HepG2 (cell line): ENCODE data around the gene FRMD4B. TPM values are rescaled to one million over a fixed set of nuclear protein-coding genes. Genes with fewer than 3 reads are reported as not detected.

Experiments used
- AHDC1 ChIP-seq: sonication (generic); formaldehyde crosslinking; IDR thresholded peaks from 2 replicates; pipeline ENCODE4 v1.5.1; 2020; ENCODE audit warnings: mild to moderate bottlenecking, missing genetic modification reagents, borderline replicate concordance
- ASH2L ChIP-seq: fragments of 300-600, 200-600 bp; sonication (generic); IDR thresholded peaks from 2 replicates; pipeline ENCODE4 v1.7.0; 2017; ENCODE audit warnings: low read depth, mild to moderate bottlenecking, moderate library complexity, mixed read lengths, low read length; ENCODE audit not compliant: insufficient read length
- BCL6 ChIP-seq: IDR thresholded peaks from 2 replicates; pipeline ENCODE4 v1.6.1; 2016; ENCODE audit warnings: missing genetic modification reagents, missing compliant biosample characterization
- DRAP1 ChIP-seq: IDR thresholded peaks from 2 replicates; pipeline ENCODE4 v1.6.1; 2016; ENCODE audit warnings: missing genetic modification reagents, missing compliant biosample characterization
- FOSL2 ChIP-seq: sonication (generic); formaldehyde crosslinking; IDR thresholded peaks from 2 replicates; pipeline ENCODE4 v1.4.0; 2020; ENCODE audit warnings: missing genetic modification reagents
- GTF3A ChIP-seq: sonication (generic); formaldehyde crosslinking; conservative IDR thresholded peaks from 2 replicates; pipeline ENCODE4 v1.4.0; 2020; ENCODE audit warnings: mild to moderate bottlenecking, missing genetic modification reagents
- LCORL ChIP-seq, 2 experiments: fragments of 450-650 bp in 1 of 2; sonication (generic) in 1 of 2; formaldehyde crosslinking in 1 of 2; IDR thresholded peaks; 2 replicates each; pipeline versions ENCODE4 v1.5.0 to v1.6.1; 2017 to 2020; ENCODE audit warnings: antibody characterized with exemption in 1 of 2, missing genetic modification reagents in 1 of 2
- MAFK ChIP-seq, 2 experiments: IDR thresholded peaks in 1 of 2; conservative IDR thresholded peaks in 1 of 2; 2 replicates each; pipeline ENCODE4 v1.6.1; 2011; ENCODE audit warnings: improper control_type of control experiment in 2 of 2, low read length in 2 of 2
- POLR2A ChIP-seq, 2 experiments: IDR thresholded peaks; 2 replicates each; pipeline ENCODE4 v1.6.1; 2011; ENCODE audit warnings: low read depth in 2 of 2, low read length in 2 of 2, mild to moderate bottlenecking in 1 of 2, moderate library complexity in 1 of 2; ENCODE audit not compliant: insufficient read depth in 1 of 2
- SAP130 ChIP-seq: IDR thresholded peaks from 2 replicates; pipeline ENCODE4 v1.6.1; 2016; ENCODE audit warnings: low read depth
- SIX4 ChIP-seq: sonication (generic); formaldehyde crosslinking; IDR thresholded peaks from 2 replicates; pipeline ENCODE4 v1.4.0; 2020; ENCODE audit warnings: missing genetic modification reagents
- SOX13 ChIP-seq, 3 experiments: fragments of 450-650 bp in 1 of 3; sonication (generic) in 1 of 3; formaldehyde crosslinking in 1 of 3; IDR thresholded peaks in 2 of 3; conservative IDR thresholded peaks in 1 of 3; 2 replicates each; pipeline versions ENCODE4 v1.5.0 to v1.6.1; 2016 to 2020; ENCODE audit warnings: antibody characterized with exemption in 1 of 3, mild to moderate bottlenecking in 1 of 3, missing compliant biosample characterization in 1 of 3, missing genetic modification reagents in 1 of 3, moderate library complexity in 1 of 3
- THAP11 ChIP-seq: IDR thresholded peaks from 2 replicates; pipeline ENCODE4 v1.6.1; 2016; ENCODE audit warnings: missing biosample characterization, missing genetic modification reagents
- U2AF2 ChIP-seq: fragments of 200-400 bp; formaldehyde crosslinking; IDR thresholded peaks from 2 replicates; pipeline ENCODE4 v1.6.1; 2017; ENCODE audit warnings: low read depth, mild to moderate bottlenecking, low read length
- YY1 ChIP-seq: IDR thresholded peaks from 2 replicates; pipeline ENCODE4 v1.6.1; 2011; ENCODE audit warnings: low read length, low read depth, moderate library complexity, mild to moderate bottlenecking; ENCODE audit not compliant: insufficient read depth, insufficient replicate concordance
- ZNF605 ChIP-seq: sonication (generic); formaldehyde crosslinking; IDR thresholded peaks from 2 replicates; pipeline ENCODE4 v1.8.0; 2022; ENCODE audit warnings: mild to moderate bottlenecking, missing genetic modification reagents
- ZNF629 ChIP-seq: sonication (generic); formaldehyde crosslinking; conservative IDR thresholded peaks from 2 replicates; pipeline ENCODE4 v1.5.0; 2020; ENCODE audit warnings: missing genetic modification reagents
- ZNF770 ChIP-seq: sonication (generic); formaldehyde crosslinking; IDR thresholded peaks from 2 replicates; pipeline ENCODE4 v1.5.0; 2020; ENCODE audit warnings: mild to moderate bottlenecking, missing genetic modification reagents
- ZNF777 ChIP-seq: sonication (generic); formaldehyde crosslinking; IDR thresholded peaks from 2 replicates; pipeline ENCODE4 v1.4.0; 2020; ENCODE audit warnings: missing genetic modification reagents
- polyA plus RNA-seq, 8 experiments: library from polyadenylated mRNA; depleted of rRNA in 3 of 8; stranded (reverse) in 7 of 8; unstranded in 1 of 8; fragments of >200 nt; fragmentation: Illumina TruSeq in 4 of 8; extraction: Trizol in 4 of 8; gene quantifications; 2 replicates each; pipeline versions ENCODE4 v1.2.1 to v1.2.3, GENCODE V29; 2011 to 2016; ENCODE audit warnings: low read depth in 4 of 8, missing spikeins in 1 of 8, mixed read lengths in 1 of 8; ENCODE audit not compliant: insufficient read depth in 1 of 8
- total RNA-seq, 5 experiments: library from RNA; depleted of rRNA; stranded (reverse); fragments of >200 nt; fragmentation: Illumina TruSeq; extraction: Trizol; gene quantifications; 2 replicates each; pipeline ENCODE4 v1.2.3, GENCODE V29; 2016; ENCODE audit warnings: low read depth in 1 of 5

FRMD4B gene
- total and polyA plus RNA-seq, 2 of the 13 experiments (the other 11 are each of a cell fraction or from before 2014, with no cell fraction given) = 3.0 to 3.3 TPM

GRCh38 chr3:69200384-69201068 is 185.4 kb downstream of the FRMD4B start (continued):
- 0 out of 2 replicates have a peak, but pooled peaks have one; percentile 2 for TF ChIP-seq ZNF629 (CRISPR knock-in tag)
- peak; percentile 19; the same call in 1 of the 2 replicates for TF ChIP-seq BCL6 (CRISPR knock-in tag)
- TF ChIP-seq LCORL (IDR thresholded peaks at IDR 0.05) = peak; percentile 70; the same call in 1 of the 2 replicates
- TF ChIP-seq LCORL (CRISPR knock-in tag; IDR thresholded peaks at IDR 0.05) = no peak
- TF ChIP-seq SIX4 (CRISPR knock-in tag) = peak; percentile 96
- TF ChIP-seq ZNF770 (CRISPR knock-in tag) = 0 out of 2 replicates have a peak, but pooled peaks have one; percentile 18
- TF ChIP-seq ASH2L = peak; percentile 94
- no peak for TF ChIP-seq U2AF2
- TF ChIP-seq ZNF777 = peak; percentile 30; the same call in 1 of the 2 replicates
- peak; percentile 34; the same call in 1 of the 2 replicates for TF ChIP-seq THAP11 (CRISPR knock-in tag)
- peak; percentile 39 for TF ChIP-seq YY1
- TF ChIP-seq DRAP1 (CRISPR knock-in tag) = peak; percentile 85
- no peak for TF ChIP-seq MAFK (conservative IDR thresholded peaks at IDR 0.05 in 1 of 2, IDR thresholded peaks at IDR 0.05 in 1 of 2; ENCODE audit: low read length in 2 of 2)
- no peak for TF ChIP-seq GTF3A
- peak in 1 of 2 experiments; percentile 80; a peak in 2 of 4 replicates for TF ChIP-seq POLR2A (IDR thresholded peaks at IDR 0.05; ENCODE audit: insufficient read depth in 1 of 2, low read depth in 2 of 2, low read length in 2 of 2)
- TF ChIP-seq SOX13 (IDR thresholded peaks at IDR 0.05) = no peak
- 0 out of 4 replicates have a peak, but pooled peaks of 1 of the 2 experiments have one; percentile 43 for TF ChIP-seq SOX13 (CRISPR knock-in tag; conservative IDR thresholded peaks at IDR 0.05 in 1 of 2, IDR thresholded peaks at IDR 0.05 in 1 of 2)
- peak; percentile 38 for TF ChIP-seq FOSL2 (CRISPR knock-in tag)
- peak; percentile 49; the same call in 1 of the 2 replicates for TF ChIP-seq AHDC1 (CRISPR knock-in tag)
- TF ChIP-seq SAP130 = peak; percentile 67
- 0 out of 2 replicates have a peak, but pooled peaks have one; percentile 22 for TF ChIP-seq ZNF605
